Fibroblast of lung (primary cell): ENCODE measurements around the gene PDE10A. TPM values are rescaled to one million over a fixed set of nuclear protein-coding genes. Genes with fewer than 3 reads are reported as not detected.

Experiments
- DNase-seq, 2 donors: peaks; one replicate each; pipeline versions ENCODE4 v3.0.0 to v3.0.0-alpha.2; 2010; ENCODE audit warnings: low read depth in 2 of 2
- H2AFZ ChIP-seq: 2 replicates; pipeline ENCODE4 v1.5.1; 2012; ENCODE audit warnings: low read length, control low read depth, inconsistent platforms
- H3K27ac ChIP-seq: 2 replicates; pipeline ENCODE4 v1.5.1; 2011; ENCODE audit warnings: low read length, control low read depth; ENCODE audit not compliant: insufficient read depth
- H3K27me3 ChIP-seq: 2 replicates; pipeline ENCODE4 v1.5.1; 2011; ENCODE audit warnings: mild to moderate bottlenecking, low read length; ENCODE audit not compliant: control insufficient read depth, insufficient read depth
- H3K36me3 ChIP-seq: 2 replicates; pipeline ENCODE4 v1.5.1; 2011; ENCODE audit warnings: low read length; ENCODE audit not compliant: control insufficient read depth, insufficient read depth
- H3K4me1 ChIP-seq: 2 replicates; pipeline ENCODE4 v1.5.1; 2011; ENCODE audit warnings: low read length; ENCODE audit not compliant: control insufficient read depth, insufficient read depth; ENCODE audit errors: extremely low read depth
- H3K4me2 ChIP-seq: 2 replicates; pipeline ENCODE4 v1.5.1; 2011; ENCODE audit warnings: low read length, control low read depth; ENCODE audit not compliant: insufficient read depth; ENCODE audit errors: extremely low read depth
- H3K4me3 ChIP-seq, 4 experiments: fragments of 200-600 bp in 1 of 4; sonication (generic) in 1 of 4; replicated peaks in 1 of 4; 2 replicates each; pipeline ENCODE4 v1.5.1; 2011 to 2016; ENCODE audit warnings: low read length in 4 of 4, low read depth in 3 of 4, mild to moderate bottlenecking in 3 of 4, control low read depth in 2 of 4, inconsistent platforms in 1 of 4, mixed read lengths in 1 of 4; ENCODE audit not compliant: insufficient read depth in 1 of 4; ENCODE audit errors: control extremely low read depth in 1 of 4
- H3K79me2 ChIP-seq: 2 replicates; pipeline ENCODE4 v1.5.1; 2012; ENCODE audit warnings: mild to moderate bottlenecking, low read length, inconsistent platforms; ENCODE audit not compliant: control insufficient read depth, insufficient read depth
- H3K9ac ChIP-seq: 2 replicates; pipeline ENCODE4 v1.5.1; 2011; ENCODE audit warnings: mild to moderate bottlenecking, low read length, control low read depth; ENCODE audit not compliant: insufficient read depth
- H3K9me3 ChIP-seq: 2 replicates; pipeline ENCODE4 v1.5.1; 2012; ENCODE audit warnings: low read depth, low read length; ENCODE audit not compliant: control insufficient read depth, insufficient read depth
- H4K20me1 ChIP-seq: 2 replicates; pipeline ENCODE4 v1.5.1; 2011; ENCODE audit warnings: low read length; ENCODE audit not compliant: control insufficient read depth, insufficient read depth; ENCODE audit errors: extremely low read depth
- EZH2 ChIP-seq: IDR thresholded peaks from 2 replicates; pipeline ENCODE4 v1.5.1; 2012; ENCODE audit warnings: low read length, control low read depth, mild to moderate bottlenecking; ENCODE audit errors: missing control alignments
- polyA plus RNA-seq, 2 donors: library from polyadenylated mRNA; depleted of rRNA in 1 of 2; stranded (reverse) in 1 of 2; unstranded in 1 of 2; fragments of >200 nt; gene quantifications; 2 replicates each; pipeline ENCODE4 v1.2.1, GENCODE V29; 2011 to 2012; ENCODE audit warnings: missing spikeins in 1 of 2
- total RNA-seq: library from RNA; depleted of rRNA; stranded (reverse); fragments of >200 nt; gene quantifications from 2 replicates; pipeline ENCODE4 v1.2.1, GENCODE V29; 2014
- TF ChIP-seq, protein P1 (sequence below), 2 donors: IDR thresholded peaks in 1 of 2; conservative IDR thresholded peaks in 1 of 2; 1 replicate in 1 of 2; 2 replicates in 1 of 2; pipeline ENCODE4 v1.5.1; 2011 to 2012; ENCODE audit warnings: low read length in 2 of 2, control low read depth in 1 of 2, inconsistent platforms in 1 of 2, low read depth in 1 of 2, mild to moderate bottlenecking in 1 of 2

Gene PDE10A
- total and polyA plus RNA-seq, 2 donors (not counting 1 experiment from before 2014, with no cell fraction given): under 0.01 to 0.19 TPM

GRCh38 chr6:165653196-165653595 lies 9.8 kb downstream of the PDE10A start:
- Histone ChIP-seq H3K9ac (no peak overlapping the region), H3K27me3 (no peaks in the 10 kb centered on the region), H2AFZ (no peak overlapping the region), H3K4me1 (no peaks in the 10 kb centered on the region), H3K79me2 (no peaks in the 10 kb centered on the region), H4K20me1 (no peaks in the 10 kb centered on the region), H3K4me3 (no peak overlapping the region), H3K9me3 (no peaks in the 10 kb centered on the region), H3K36me3 (no peaks in the 10 kb centered on the region), H3K4me2 (no peak overlapping the region), H3K27ac (no peak overlapping the region)
- DNase-seq: peak in 1 of 2 donors; percentile 44
- no peak for TF ChIP-seq EZH2
- TF ChIP-seq, protein P1, sequence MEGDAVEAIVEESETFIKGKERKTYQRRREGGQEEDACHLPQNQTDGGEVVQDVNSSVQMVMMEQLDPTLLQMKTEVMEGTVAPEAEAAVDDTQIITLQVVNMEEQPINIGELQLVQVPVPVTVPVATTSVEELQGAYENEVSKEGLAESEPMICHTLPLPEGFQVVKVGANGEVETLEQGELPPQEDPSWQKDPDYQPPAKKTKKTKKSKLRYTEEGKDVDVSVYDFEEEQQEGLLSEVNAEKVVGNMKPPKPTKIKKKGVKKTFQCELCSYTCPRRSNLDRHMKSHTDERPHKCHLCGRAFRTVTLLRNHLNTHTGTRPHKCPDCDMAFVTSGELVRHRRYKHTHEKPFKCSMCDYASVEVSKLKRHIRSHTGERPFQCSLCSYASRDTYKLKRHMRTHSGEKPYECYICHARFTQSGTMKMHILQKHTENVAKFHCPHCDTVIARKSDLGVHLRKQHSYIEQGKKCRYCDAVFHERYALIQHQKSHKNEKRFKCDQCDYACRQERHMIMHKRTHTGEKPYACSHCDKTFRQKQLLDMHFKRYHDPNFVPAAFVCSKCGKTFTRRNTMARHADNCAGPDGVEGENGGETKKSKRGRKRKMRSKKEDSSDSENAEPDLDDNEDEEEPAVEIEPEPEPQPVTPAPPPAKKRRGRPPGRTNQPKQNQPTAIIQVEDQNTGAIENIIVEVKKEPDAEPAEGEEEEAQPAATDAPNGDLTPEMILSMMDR (conservative IDR thresholded peaks at IDR 0.05 in 1 of 2, IDR thresholded peaks at IDR 0.05 in 1 of 2; ENCODE audit: low read depth in 1 of 2, low read length in 2 of 2): no peak

DNA sequence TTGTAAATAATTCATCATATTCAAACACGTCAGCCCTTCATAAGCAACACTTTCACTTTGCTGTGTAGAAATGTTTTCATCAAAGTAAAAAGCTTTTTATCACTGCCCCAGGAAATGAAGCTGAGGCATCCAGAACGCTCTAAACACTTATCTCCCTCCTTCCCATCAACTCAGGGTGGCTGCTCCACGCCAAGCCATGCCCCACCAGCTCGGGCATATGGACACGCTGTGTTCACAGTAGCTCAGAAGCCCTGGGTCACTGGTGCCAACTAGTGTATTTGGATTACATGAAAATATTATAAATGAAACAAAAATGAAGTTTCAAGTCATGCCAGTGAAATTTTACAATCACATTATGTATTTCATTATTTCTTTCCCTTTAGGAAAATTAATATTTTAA lies 10.3 kb downstream of the PDE10A start:
- TF ChIP-seq, protein P1 (conservative IDR thresholded peaks at IDR 0.05 in 1 of 2, IDR thresholded peaks at IDR 0.05 in 1 of 2; ENCODE audit: low read depth in 1 of 2, low read length in 2 of 2): no peak
- no peak for TF ChIP-seq EZH2
- Histone ChIP-seq H3K79me2 (no peaks in the 10 kb centered on the region), H2AFZ (no peak overlapping the region), H3K4me1 (no peaks in the 10 kb centered on the region), H3K27me3 (no peaks in the 10 kb centered on the region), H3K9ac (no peak overlapping the region), H3K4me2 (no peak overlapping the region), H3K36me3 (no peaks in the 10 kb centered on the region), H3K9me3 (no peaks in the 10 kb centered on the region), H3K4me3 (no peak overlapping the region), H3K27ac (no peak overlapping the region), H4K20me1 (no peaks in the 10 kb centered on the region)
- DNase-seq: no peak

DNA sequence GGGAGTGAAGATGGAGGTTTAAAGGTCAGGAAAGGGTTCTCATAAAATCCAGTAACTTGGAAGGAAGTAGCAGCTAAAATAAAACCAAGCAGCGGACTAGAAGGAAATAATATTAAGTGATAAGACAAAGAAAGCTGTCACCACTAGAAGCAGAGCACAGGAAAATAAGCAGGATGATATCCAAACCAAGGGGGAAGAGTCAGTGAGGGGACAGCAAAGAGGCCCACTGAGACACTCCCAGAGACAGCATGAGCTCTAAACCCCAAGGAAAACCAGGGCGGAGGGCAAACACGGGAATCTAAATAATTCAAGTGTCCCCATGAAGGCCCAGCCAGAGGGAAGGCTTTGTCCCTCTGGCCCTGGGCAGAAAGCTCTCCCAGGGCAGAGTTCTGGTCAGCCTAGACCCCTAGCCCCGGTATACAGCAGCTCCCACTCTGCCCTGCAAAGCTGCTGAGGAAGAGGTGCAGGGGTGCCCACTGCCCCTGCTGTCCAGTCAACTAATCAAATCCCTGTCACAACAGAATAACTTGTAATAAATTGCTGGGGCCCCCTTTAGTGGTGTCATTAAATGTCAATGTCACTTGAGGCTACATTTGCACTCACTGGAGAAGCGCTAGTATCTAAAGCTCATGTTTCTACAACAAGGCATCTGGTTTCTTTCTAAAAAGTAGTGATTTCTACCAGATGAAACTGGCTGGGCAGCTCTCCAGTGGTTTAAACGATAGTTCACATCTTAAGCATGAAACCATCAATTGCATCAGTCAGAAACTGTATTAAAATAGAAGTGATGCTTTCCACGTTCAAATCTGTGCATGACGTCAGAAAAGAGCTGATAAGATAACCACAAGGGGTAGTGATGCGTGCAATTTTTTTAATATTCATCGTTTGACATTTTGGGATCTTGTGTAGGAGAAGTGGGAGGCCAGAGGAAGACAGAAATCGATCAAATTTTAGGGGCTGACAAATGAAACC lies 13.6 kb downstream of the PDE10A start:
- H4K20me1 ChIP-seq: no peaks in the 10 kb centered on the region
- H3K79me2 ChIP-seq: no peaks in the 10 kb centered on the region
- no peaks in the 10 kb centered on the region for H3K36me3 ChIP-seq
- H3K4me1 ChIP-seq: no peaks in the 10 kb centered on the region
- H3K9me3 ChIP-seq: no peaks in the 10 kb centered on the region
- TF ChIP-seq, protein P1 (conservative IDR thresholded peaks at IDR 0.05 in 1 of 2, IDR thresholded peaks at IDR 0.05 in 1 of 2; ENCODE audit: low read depth in 1 of 2, low read length in 2 of 2): no peak
- TF ChIP-seq EZH2: no peak
- H3K9ac ChIP-seq: no peak overlapping the region
- H3K27me3 ChIP-seq: no peaks in the 10 kb centered on the region
- H3K4me2 ChIP-seq: no peak overlapping the region
- H3K27ac ChIP-seq: no peak overlapping the region
- peak; percentile 20 to 63 for DNase-seq
- no peak overlapping the region for H2AFZ ChIP-seq
- H3K4me3 ChIP-seq: no peak overlapping the region
